ENCODE results near the gene ATP5MC2.

ATP5MC2 gene

DNA sequence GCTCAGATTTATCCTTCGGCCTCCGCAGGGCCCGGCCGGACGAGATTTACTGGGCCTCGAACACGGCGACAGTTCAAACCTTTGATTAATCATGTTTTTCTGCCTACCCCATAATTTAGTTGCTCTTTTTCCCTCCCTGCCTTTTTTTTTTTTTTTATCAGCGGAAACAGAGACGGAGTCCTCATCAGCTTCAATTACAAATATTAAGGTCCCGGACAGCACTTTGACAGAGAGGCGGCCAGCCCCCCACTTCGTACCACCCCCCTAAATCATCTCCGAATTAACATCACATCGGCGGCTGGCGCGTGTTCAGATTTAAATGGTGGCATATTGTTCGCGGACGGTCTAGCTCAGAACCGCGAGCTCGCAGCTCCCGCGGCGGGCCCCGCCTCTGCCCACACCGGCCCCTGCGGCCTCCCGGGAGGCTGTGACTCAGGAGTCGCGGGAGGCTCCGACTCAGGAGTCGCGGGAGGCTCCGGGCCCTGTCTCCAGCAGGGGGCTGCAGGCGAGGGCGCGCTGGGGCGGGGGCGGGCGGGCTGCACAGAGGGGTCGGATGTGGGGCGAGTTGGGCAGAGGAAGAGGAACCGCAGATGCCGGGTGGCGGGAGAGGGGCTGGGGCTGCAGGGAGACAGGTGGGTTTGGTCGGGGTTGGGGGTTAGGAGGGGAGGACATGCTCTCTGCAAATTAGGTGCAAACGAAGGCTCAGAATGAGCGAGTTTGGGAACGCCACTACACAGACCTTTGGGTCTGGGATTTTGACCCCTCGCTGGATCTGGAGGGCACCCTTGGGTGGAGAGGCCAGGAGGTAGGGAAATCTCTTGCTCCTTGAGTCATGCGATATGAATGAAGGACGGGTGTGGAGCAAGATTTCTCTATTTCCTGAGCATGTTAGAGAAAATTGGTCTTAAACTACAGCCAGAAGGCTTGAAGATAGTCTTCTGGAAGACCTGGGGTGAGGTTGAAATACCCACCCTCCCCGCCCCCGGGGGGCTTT is 19.6 kb upstream of the ATP5MC2 start:
- DNase-seq (ENCODE audit: low spot score): peak; percentile 52
- in situ Hi-C loops (cut with MboI; ENCODE audit: low sequenced_read_pairs, unreplicated experiment): no loop called here
- TF ChIP-seq, protein P1, sequence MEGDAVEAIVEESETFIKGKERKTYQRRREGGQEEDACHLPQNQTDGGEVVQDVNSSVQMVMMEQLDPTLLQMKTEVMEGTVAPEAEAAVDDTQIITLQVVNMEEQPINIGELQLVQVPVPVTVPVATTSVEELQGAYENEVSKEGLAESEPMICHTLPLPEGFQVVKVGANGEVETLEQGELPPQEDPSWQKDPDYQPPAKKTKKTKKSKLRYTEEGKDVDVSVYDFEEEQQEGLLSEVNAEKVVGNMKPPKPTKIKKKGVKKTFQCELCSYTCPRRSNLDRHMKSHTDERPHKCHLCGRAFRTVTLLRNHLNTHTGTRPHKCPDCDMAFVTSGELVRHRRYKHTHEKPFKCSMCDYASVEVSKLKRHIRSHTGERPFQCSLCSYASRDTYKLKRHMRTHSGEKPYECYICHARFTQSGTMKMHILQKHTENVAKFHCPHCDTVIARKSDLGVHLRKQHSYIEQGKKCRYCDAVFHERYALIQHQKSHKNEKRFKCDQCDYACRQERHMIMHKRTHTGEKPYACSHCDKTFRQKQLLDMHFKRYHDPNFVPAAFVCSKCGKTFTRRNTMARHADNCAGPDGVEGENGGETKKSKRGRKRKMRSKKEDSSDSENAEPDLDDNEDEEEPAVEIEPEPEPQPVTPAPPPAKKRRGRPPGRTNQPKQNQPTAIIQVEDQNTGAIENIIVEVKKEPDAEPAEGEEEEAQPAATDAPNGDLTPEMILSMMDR (IDR thresholded peaks at IDR 0.05; ENCODE audit: borderline replicate concordance, control extremely low read depth, extremely low read depth, insufficient read depth, missing control alignments): no peak

DNA sequence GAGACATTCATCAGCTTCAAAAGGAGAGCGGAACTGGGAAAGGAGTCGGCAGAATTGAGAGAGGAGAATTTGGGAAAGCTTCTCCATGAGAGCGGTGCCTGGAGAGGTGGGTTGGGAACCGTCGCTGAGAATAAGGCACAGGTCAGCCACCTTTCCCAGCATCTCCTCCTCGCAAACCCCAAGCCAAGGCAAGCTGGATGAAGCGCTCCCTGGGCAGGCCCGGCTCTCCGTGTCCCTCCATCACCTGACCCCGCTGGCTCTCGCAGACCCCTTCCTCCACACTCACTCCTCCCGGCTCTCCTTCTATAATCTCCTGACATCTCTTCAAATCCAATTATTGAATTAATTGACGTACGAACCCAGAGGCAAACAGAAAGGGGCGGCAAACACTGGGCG is 18.9 kb upstream of the ATP5MC2 start:
- TF ChIP-seq, protein P1 (IDR thresholded peaks at IDR 0.05; ENCODE audit: borderline replicate concordance, control extremely low read depth, extremely low read depth, insufficient read depth, missing control alignments): no peak
- DNase-seq (ENCODE audit: low spot score): no peak
- in situ Hi-C loops (cut with MboI; ENCODE audit: low sequenced_read_pairs, unreplicated experiment): no loop called here

DNA sequence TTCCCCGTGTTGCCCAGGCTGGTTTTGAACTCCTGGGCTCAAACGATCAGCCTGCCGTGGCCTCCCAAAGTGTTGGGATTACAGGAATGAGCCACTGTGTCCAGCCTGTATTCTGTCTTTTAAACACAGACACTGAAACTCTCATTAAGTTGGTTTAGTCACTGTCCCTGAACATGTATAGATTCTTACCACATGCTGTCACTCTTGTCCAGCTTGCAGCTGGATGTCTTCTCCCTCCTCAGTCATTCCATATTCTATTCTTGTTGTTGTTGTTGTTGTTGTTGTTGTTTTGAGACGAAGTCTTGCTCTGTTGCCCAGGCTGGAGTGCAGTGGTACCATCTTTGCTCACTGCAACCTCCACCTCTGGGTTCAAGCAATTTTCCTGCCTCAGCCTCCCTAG is 12.3 kb upstream of the ATP5MC2 start:
- no peak for DNase-seq (ENCODE audit: low spot score)
- in situ Hi-C loops (cut with MboI; ENCODE audit: low sequenced_read_pairs, unreplicated experiment): no loop called here
- TF ChIP-seq, protein P1 (IDR thresholded peaks at IDR 0.05; ENCODE audit: borderline replicate concordance, control extremely low read depth, extremely low read depth, insufficient read depth, missing control alignments): no peak

DNA sequence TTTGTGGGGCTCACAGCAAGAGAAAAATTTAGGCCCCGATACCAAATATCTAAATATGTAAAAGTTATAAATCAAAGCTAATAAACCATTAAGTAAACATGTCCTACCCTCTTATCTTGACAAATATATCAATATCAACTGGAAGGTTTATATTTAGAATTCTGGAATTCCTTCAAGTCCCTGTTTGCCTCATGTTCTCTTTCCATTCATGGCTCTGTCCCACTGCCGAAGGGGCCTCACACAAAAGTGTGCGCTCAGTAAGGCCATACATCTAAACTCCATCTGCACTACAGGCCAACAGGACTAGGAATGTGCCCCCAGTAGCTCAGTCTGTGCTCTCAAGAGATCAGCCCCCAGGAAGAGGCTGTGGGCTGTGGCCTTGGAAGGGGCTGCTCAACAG is 10.6 kb upstream of the ATP5MC2 start:
- TF ChIP-seq, protein P1 (IDR thresholded peaks at IDR 0.05; ENCODE audit: borderline replicate concordance, control extremely low read depth, extremely low read depth, insufficient read depth, missing control alignments): no peak
- in situ Hi-C loops (cut with MboI; ENCODE audit: low sequenced_read_pairs, unreplicated experiment): no loop called here
- DNase-seq (ENCODE audit: low spot score): no peak

DNA sequence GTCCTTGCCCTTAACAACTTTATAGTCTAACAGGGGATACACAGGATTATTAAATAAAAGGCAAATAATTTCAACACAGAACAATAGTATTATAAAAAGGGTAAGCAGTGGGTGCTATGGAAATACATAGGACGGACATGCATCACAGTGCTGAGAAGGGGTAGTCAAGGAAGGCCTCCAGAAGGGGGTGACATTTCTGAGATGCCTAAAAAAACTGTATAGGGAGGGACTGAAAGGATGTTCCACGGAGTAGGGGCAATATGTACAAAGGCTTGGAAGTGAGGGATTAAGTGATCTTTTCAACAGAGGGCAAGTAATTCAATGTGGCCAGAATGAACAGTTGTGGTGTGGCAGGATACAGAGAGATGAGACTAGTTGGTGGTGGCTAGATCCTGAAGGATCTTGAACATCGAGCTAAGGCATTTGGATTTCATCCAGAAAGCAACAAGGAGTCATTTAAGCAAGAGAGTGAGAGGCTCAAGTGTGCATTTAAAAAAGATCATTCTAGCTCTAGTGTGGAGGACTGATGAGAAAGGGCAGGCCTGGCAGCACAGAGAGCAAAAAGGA is 8.9 kb upstream of the ATP5MC2 start:
- DNase-seq (ENCODE audit: low spot score): no peak
- in situ Hi-C loops (cut with MboI; ENCODE audit: low sequenced_read_pairs, unreplicated experiment): no loop called here
- TF ChIP-seq, protein P1 (IDR thresholded peaks at IDR 0.05; ENCODE audit: borderline replicate concordance, control extremely low read depth, extremely low read depth, insufficient read depth, missing control alignments): no peak

DNA sequence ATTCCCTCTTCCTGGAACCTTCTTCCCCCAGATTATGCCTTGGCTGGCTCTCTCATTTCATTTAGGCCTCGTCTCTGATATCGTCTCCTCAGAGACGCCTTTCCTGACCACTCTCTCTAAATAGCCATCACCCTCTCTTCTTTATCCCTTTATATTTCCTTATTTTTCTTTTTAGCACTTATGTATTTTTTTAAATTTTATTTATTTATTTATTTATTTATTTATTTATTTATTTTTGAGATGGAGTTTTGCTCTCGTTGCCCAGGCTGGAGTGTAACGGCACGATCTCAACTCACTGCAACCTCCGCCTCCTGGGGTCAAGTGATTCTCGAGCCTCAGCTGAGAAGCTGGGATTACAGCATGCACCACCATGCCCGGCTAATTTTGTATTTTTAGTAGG is 8.1 kb upstream of the ATP5MC2 start:
- TF ChIP-seq, protein P1 (IDR thresholded peaks at IDR 0.05; ENCODE audit: borderline replicate concordance, control extremely low read depth, extremely low read depth, insufficient read depth, missing control alignments): no peak
- DNase-seq (ENCODE audit: low spot score): no peak
- in situ Hi-C loops (cut with MboI; ENCODE audit: low sequenced_read_pairs, unreplicated experiment): no loop called here
